NT2/D1 (cell line): ENCODE data around the gene PTPRK.

Experiments
- DNase-seq: peaks from one replicate; pipeline ENCODE4 v3.0.0-alpha.2; 2011; ENCODE audit warnings: low read depth, low spot score
- H3K27me3 ChIP-seq: 2 replicates; pipeline ENCODE4 v1.6.0; 2011; ENCODE audit warnings: mild to moderate bottlenecking; ENCODE audit not compliant: insufficient read length, insufficient read depth
- H3K36me3 ChIP-seq: 2 replicates; pipeline ENCODE4 v1.6.1; 2011; ENCODE audit warnings: mild to moderate bottlenecking, low read length, mixed read lengths; ENCODE audit not compliant: insufficient read depth, insufficient read length
- H3K4me1 ChIP-seq: 2 replicates; pipeline ENCODE4 v1.5.1; 2011; ENCODE audit not compliant: insufficient read depth, insufficient read length
- H3K4me3 ChIP-seq: 2 replicates; pipeline ENCODE4 v1.5.1; 2011; ENCODE audit warnings: low read depth; ENCODE audit not compliant: insufficient read length
- H3K9ac ChIP-seq: 2 replicates; pipeline ENCODE4 v1.6.0; 2011; ENCODE audit warnings: low read depth; ENCODE audit not compliant: insufficient read length
- H3K9me3 ChIP-seq: 2 replicates; pipeline ENCODE4 v1.5.1; 2011; ENCODE audit warnings: mild to moderate bottlenecking, low read length; ENCODE audit not compliant: insufficient read depth
- SUZ12 ChIP-seq: IDR thresholded peaks from 2 replicates; pipeline ENCODE4 v1.6.1; 2011; ENCODE audit not compliant: insufficient read length, insufficient read depth; ENCODE audit errors: extremely low read depth
- YY1 ChIP-seq: IDR thresholded peaks from 2 replicates; pipeline ENCODE4 v1.6.1; 2011; ENCODE audit not compliant: insufficient read length, insufficient read depth
- ZNF274 ChIP-seq: IDR thresholded peaks from 2 replicates; pipeline ENCODE4 v1.6.1; 2011; ENCODE audit warnings: mild to moderate bottlenecking, low read depth, low read length

Gene PTPRK

GRCh38 chr6:128065072-128065471, 455.3 kb downstream of the PTPRK start:
- no peak for TF ChIP-seq SUZ12
- TF ChIP-seq ZNF274 = no peak
- no peak for TF ChIP-seq YY1
- H3K9ac ChIP-seq = no peak overlapping the region

DNA sequence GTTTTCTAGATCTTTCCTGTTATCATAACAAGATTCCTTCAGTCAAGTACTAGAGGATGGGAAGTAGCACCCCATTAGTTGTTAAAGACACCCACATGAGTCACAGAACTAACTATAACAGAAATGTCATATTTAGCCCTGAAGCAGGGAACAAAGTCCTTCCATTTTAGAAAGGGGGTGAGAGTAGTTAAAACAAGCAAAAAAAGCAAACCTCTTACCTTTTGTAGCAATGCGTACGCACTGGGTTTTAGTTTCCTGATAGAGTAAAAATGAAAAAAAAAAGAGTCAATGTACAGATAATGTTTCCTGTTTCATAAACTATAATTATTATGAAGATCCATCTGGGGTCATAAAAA, 455.9 kb downstream of the PTPRK start:
- TF ChIP-seq ZNF274 (no peak), YY1 (no peak), SUZ12 (no peak)
- Histone ChIP-seq H3K9me3 (no peaks in the 10 kb centered on the region), H3K36me3 (no peaks in the 10 kb centered on the region), H3K9ac (no peak overlapping the region), H3K4me3 (no peak overlapping the region), H3K4me1 (no peaks in the 10 kb centered on the region), H3K27me3 (no peaks in the 10 kb centered on the region)
- DNase-seq = no peak

More at GRCh38 chr6:128065072-128065471, 455.3 kb downstream of the PTPRK start:
- Histone ChIP-seq H3K9me3 (no peaks in the 10 kb centered on the region), H3K36me3 (no peaks in the 10 kb centered on the region), H3K4me1 (no peaks in the 10 kb centered on the region), H3K27me3 (no peaks in the 10 kb centered on the region), H3K4me3 (no peak overlapping the region)
- no peak for DNase-seq

GRCh38 chr6:128063850-128064539, 456.4 kb downstream of the PTPRK start:
- TF ChIP-seq ZNF274 = no peak
- TF ChIP-seq YY1 = no peak
- TF ChIP-seq SUZ12 = no peak
- Histone ChIP-seq H3K4me3 (no peak overlapping the region), H3K27me3 (no peaks in the 10 kb centered on the region)

GRCh38 chr6:128062882-128063603, 457.4 kb downstream of the PTPRK start:
- TF ChIP-seq ZNF274 = no peak
- TF ChIP-seq SUZ12 = no peak
- no peak for TF ChIP-seq YY1
- Histone ChIP-seq H3K4me1 (no peaks in the 10 kb centered on the region), H3K36me3 (no peaks in the 10 kb centered on the region), H3K4me3 (no peak overlapping the region), H3K9me3 (no peaks in the 10 kb centered on the region), H3K9ac (no peak overlapping the region), H3K27me3 (no peaks in the 10 kb centered on the region)
- DNase-seq = no peak

More at GRCh38 chr6:128063850-128064539, 456.4 kb downstream of the PTPRK start:
- H3K36me3 ChIP-seq = no peaks in the 10 kb centered on the region
- no peaks in the 10 kb centered on the region for H3K9me3 ChIP-seq
- H3K9ac ChIP-seq = no peak overlapping the region
- DNase-seq = no peak
- no peaks in the 10 kb centered on the region for H3K4me1 ChIP-seq

DNA sequence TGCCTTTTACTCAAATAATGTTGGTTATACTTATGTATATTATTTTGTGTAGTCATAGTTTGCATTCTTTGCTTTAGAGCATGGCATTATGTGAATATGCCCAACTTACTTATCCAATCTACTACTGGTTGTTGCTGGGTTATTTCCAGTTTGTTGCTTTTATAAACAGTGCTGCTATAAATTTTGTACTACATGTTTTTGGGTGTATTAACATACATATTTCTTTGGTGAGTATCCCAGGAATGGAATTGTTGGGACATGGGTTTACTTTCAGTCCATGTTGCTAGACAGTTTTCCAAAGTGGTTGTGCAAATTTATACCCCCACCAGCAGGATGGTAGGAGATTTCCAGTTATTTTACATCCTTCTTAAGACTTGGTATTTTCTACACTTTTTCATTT, 462.5 kb downstream of the PTPRK start:
- no peak overlapping the region for H3K4me3 ChIP-seq
- TF ChIP-seq ZNF274 (no peak), YY1 (no peak)
- H3K9ac ChIP-seq = no peak overlapping the region
- no peaks in the 10 kb centered on the region for H3K9me3 ChIP-seq
- DNase-seq = no peak
- no peaks in the 10 kb centered on the region for H3K4me1 ChIP-seq
- H3K27me3 ChIP-seq = no peaks in the 10 kb centered on the region
- H3K36me3 ChIP-seq = no peaks in the 10 kb centered on the region

DNA sequence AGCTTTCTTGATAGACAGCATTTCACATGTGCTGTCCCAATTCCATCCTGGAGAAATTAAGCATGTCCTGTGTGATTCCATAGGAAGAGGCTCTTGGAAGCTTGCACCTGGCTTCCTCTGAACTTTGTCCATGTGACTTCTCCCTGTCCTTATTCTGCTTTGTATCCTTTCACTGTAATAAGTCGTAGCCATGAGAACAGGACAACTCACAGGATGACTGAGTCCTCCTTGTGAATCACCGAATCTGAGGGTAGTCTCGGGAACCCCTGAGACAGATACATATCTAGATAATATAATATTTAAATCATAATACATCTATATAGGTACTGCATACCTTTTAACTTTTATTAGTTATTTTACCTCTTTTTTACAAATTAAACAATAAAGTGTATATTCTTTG, 462.9 kb downstream of the PTPRK start:
- H3K9me3 ChIP-seq = no peaks in the 10 kb centered on the region
- no peak for DNase-seq
- no peak overlapping the region for H3K9ac ChIP-seq
- H3K36me3 ChIP-seq = no peaks in the 10 kb centered on the region
- no peak for TF ChIP-seq YY1
- no peak for TF ChIP-seq SUZ12
- TF ChIP-seq ZNF274 = no peak
- no peak overlapping the region for H3K4me3 ChIP-seq
- no peaks in the 10 kb centered on the region for H3K4me1 ChIP-seq
- no peaks in the 10 kb centered on the region for H3K27me3 ChIP-seq

DNA sequence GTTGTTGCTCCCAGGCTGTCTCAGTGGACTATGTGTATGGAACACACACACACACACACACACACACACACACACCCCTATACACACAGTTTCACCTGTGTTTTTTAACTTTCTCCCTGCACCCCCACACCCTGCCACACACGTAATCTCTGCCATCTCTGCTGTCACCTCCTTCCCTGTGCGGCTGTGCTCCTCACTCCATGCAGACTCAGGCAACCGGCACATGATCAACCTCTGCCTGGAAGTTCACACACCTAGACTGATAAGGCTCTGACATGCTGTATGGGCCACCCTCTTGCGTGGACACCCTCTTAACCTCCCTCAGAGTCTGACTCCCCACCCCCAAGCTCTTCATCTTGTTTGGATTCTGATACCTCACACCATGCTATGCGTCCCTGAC, 467.3 kb downstream of the PTPRK start:
- no peak for DNase-seq
- Histone ChIP-seq H3K9ac (no peak overlapping the region), H3K9me3 (no peaks in the 10 kb centered on the region), H3K4me1 (no peaks in the 10 kb centered on the region), H3K36me3 (no peaks in the 10 kb centered on the region), H3K4me3 (no peak overlapping the region), H3K27me3 (no peaks in the 10 kb centered on the region)
- TF ChIP-seq SUZ12 (no peak), YY1 (no peak), ZNF274 (no peak)
